Ecto neural progenitor cell (in vitro differentiated cells): Measurements from ENCODE around the gene SERPINB4.
A peak's percentile ranks its signal among the peaks of the same experiment; 100 is the strongest.
"Not testable (repeated sequence)": the region's sequence is repeated elsewhere in the genome, so short reads cannot be mapped to it uniquely, and the experiment has no call there.

Experiments used
- DNase-seq: peaks from one replicate; pipeline ENCODE4 v3.0.0-alpha.2; 2018; ENCODE audit warnings: low spot score

The SERPINB4 gene

GRCh38 chr18:63644142-63644541 lies at the start of gene SERPINB4:
TSS of gene SERPINB4 (minus strand) at chr18:63644256. CDS start at chr18:63643577, 679 bp downstream.
- DNase-seq = not testable (repeated sequence)

GRCh38 chr18:63689064-63689463 lies 45.0 kb upstream of the SERPINB4 start:
- no peak for DNase-seq

- DNase-seq = no peak
Observed at GRCh38 chr18:63686871-63687270, 42.8 kb upstream of the SERPINB4 start.

GRCh38 chr18:63684718-63685117 lies 40.7 kb upstream of the SERPINB4 start:
- no peak for DNase-seq

- no peak for DNase-seq
Observed at GRCh38 chr18:63683890-63684289, 39.8 kb upstream of the SERPINB4 start.

GRCh38 chr18:63683152-63683551 lies 39.1 kb upstream of the SERPINB4 start:
- no peak for DNase-seq

- DNase-seq = no peak
Observed at GRCh38 chr18:63681449-63682340, 37.6 kb upstream of the SERPINB4 start.

GRCh38 chr18:63679820-63680606 lies 36.0 kb upstream of the SERPINB4 start:
- DNase-seq = no peak

GRCh38 chr18:63677500-63678225 lies 33.6 kb upstream of the SERPINB4 start:
- DNase-seq = no peak

GRCh38 chr18:63676526-63677323 lies 32.7 kb upstream of the SERPINB4 start:
- peak; percentile 55 for DNase-seq

- no peak for DNase-seq
Observed at GRCh38 chr18:63664571-63664970, 20.5 kb upstream of the SERPINB4 start.

- DNase-seq = not testable (repeated sequence)
Observed at GRCh38 chr18:63661750-63662149, 17.7 kb upstream of the SERPINB4 start, which contains the start of gene SERPINB3. TSS of gene SERPINB3 (minus strand) at chr18:63661893. CDS start at chr18:63661216, 677 bp downstream.

- DNase-seq = not testable (repeated sequence)
Observed at GRCh38 chr18:63658920-63659319, 14.9 kb upstream of the SERPINB4 start.

- not testable (repeated sequence) for DNase-seq
Observed at GRCh38 chr18:63650271-63650670, 6.2 kb upstream of the SERPINB4 start.

GRCh38 chr18:63648241-63648640 lies 4.2 kb upstream of the SERPINB4 start:
- DNase-seq = no peak

GRCh38 chr18:63646936-63647335 lies 2.9 kb upstream of the SERPINB4 start:
- no peak for DNase-seq

- not testable (repeated sequence) for DNase-seq
Observed at GRCh38 chr18:63644694-63645093, 638 bp upstream of the SERPINB4 start.

- DNase-seq = not testable (repeated sequence)
Observed at GRCh38 chr18:63642668-63643356, 1.2 kb downstream of the SERPINB4 start.

- DNase-seq = not testable (repeated sequence)
Observed at GRCh38 chr18:63641157-63641680, 2.8 kb downstream of the SERPINB4 start.

- DNase-seq = no peak
Observed at GRCh38 chr18:63637703-63638102, 6.4 kb downstream of the SERPINB4 start.
